ENCODE results near the gene GALNT10.

Gene GALNT10

DNA sequence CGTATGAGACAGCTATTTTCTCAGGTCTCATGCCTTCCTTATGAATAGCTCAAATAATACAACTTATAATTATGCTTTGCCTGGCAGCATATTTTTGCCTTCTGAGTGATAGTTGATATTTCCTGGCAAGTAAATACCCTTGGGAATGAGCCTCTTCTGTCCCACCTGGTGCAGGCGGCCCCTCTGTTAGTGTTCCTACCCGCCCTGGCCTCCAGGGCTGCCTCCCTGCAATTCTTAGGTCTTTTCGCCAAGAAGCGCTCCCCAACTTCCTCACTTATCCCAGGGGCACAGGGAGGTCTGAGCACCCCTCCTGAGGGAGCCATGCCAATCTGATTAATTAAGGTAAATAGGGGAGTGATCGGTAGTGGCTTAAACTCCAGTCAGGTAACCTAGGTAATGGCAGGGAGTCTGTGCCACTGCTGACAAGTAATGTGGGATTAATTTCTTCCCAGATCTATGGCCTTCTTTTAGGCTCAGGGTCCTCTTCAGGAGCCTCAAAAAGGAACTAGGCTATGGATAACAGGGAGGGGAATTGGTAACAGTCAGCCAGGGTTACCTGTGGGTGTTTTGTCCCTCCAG is 81.5 kb downstream of the GALNT10 start:
- H3K9me3 ChIP-seq: no peaks in the 10 kb centered on the region
- TF ChIP-seq, protein P1, sequence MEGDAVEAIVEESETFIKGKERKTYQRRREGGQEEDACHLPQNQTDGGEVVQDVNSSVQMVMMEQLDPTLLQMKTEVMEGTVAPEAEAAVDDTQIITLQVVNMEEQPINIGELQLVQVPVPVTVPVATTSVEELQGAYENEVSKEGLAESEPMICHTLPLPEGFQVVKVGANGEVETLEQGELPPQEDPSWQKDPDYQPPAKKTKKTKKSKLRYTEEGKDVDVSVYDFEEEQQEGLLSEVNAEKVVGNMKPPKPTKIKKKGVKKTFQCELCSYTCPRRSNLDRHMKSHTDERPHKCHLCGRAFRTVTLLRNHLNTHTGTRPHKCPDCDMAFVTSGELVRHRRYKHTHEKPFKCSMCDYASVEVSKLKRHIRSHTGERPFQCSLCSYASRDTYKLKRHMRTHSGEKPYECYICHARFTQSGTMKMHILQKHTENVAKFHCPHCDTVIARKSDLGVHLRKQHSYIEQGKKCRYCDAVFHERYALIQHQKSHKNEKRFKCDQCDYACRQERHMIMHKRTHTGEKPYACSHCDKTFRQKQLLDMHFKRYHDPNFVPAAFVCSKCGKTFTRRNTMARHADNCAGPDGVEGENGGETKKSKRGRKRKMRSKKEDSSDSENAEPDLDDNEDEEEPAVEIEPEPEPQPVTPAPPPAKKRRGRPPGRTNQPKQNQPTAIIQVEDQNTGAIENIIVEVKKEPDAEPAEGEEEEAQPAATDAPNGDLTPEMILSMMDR (IDR thresholded peaks at IDR 0.05; ENCODE audit: low read depth, low read length): no peak
- H3K4me1 ChIP-seq: no peaks in the 10 kb centered on the region; the same call in 1 of the 2 replicates
- no peaks in the 10 kb centered on the region for H3K27me3 ChIP-seq
- no peak for DNase-seq
- no peaks in the 10 kb centered on the region for H3K36me3 ChIP-seq
- no peak overlapping the region for H3K4me3 ChIP-seq (ENCODE audit: low read depth, low read length)

DNA sequence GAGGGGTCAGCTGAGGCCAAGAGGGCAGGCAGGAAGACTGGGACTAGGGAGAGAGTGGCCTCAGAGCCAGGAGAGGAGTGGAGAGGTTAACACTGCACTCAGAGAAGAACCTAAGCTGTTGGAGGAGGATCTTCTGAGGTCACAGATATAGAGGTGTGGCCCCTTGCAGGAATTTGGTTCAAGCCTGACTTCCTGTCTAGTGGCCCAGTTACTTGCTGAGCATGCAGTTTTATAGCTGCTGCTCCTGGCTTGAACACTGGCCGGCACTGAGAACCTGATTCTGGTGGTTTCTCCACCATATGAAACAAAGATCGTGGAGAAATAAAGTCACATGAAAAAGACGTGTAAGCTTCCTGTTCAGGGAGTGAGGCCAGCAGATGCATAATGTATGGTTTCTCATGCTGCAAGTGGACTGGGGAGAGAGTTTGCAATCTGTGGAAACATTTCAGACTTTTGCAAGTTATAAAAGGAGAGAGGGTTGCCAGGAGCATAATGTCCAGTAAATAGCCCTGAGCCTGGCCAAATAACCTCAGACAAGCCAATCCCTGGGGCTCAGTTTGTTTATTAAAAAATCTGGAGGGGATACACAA is 82.6 kb downstream of the GALNT10 start:
- no peaks in the 10 kb centered on the region for H3K9me3 ChIP-seq
- TF ChIP-seq, protein P1 (IDR thresholded peaks at IDR 0.05; ENCODE audit: low read depth, low read length): no peak
- H3K4me1 ChIP-seq: no peaks in the 10 kb centered on the region; the same call in 1 of the 2 replicates

DNA sequence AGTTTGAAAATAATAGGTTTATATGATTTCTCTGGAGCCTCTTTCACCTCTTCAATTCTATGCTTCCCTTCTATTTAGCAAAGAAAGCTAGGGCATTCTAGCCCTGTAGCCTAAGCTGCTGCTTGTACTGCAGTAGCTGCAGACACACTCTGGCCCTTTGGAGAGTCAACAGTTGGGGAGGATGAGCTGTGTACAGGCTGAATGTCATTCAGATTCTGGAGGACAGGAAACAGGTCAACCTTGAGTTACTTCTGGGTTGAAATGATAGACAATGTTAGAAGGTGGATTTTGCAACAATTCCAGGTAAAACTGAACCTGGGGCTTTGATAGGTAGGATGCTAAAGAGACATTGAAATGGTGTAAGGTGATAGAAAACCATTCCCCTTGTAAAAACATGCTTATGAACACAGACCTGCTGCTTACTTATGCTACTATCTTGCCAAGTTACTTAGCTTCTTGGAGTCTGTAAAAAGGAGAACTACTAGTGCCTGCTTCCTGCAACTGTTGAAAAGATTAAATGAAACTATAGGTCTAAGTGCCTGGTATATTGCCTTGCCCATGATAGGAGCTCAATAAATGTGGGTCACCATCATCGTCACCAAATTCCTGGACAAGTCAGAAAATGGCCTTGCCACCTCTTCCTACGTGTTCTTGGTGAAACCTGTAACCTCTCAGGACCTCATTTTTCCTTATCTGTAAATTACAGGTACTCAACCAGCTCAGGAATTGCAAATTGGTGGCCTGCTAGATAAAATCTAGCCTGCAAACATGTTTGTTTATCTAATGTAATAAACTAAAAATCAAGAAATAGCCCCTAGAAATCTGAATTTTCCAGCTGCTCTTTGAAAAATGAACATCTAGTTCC is 83.7 kb downstream of the GALNT10 start:
- TF ChIP-seq, protein P1 (IDR thresholded peaks at IDR 0.05; ENCODE audit: low read depth, low read length): no peak
- no peaks in the 10 kb centered on the region for H3K9me3 ChIP-seq
- H3K36me3 ChIP-seq: no peaks in the 10 kb centered on the region
- no peak overlapping the region for H3K4me3 ChIP-seq (ENCODE audit: low read depth, low read length)
- no peaks in the 10 kb centered on the region; the same call in 1 of the 2 replicates for H3K4me1 ChIP-seq
- H3K27me3 ChIP-seq: no peaks in the 10 kb centered on the region
- DNase-seq: no peak

More for the DNA sequence above, 82.6 kb downstream of the GALNT10 start:
- H3K4me3 ChIP-seq (ENCODE audit: low read depth, low read length): no peak overlapping the region
- H3K36me3 ChIP-seq: no peaks in the 10 kb centered on the region
- DNase-seq: no peak
- no peaks in the 10 kb centered on the region for H3K27me3 ChIP-seq

DNA sequence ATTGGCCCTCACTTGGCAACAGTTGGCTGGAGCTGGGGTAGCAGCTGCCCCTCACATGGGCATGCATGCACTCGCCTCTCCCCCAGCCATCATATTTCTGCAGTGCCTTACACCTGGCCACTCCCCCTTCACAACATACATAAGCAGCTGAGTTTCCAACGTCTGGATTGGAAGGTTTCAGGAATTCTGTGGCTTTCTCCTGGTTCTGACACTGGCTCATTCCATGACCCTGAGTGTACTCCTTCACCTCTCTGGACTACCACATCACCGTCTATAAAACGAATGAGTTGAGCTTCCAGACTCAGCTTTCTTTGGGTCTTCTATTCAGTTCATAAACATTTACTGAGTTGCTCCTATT is 84.3 kb downstream of the GALNT10 start:
- no peak for DNase-seq
- Histone ChIP-seq H3K36me3 (no peaks in the 10 kb centered on the region), H3K4me1 (no peaks in the 10 kb centered on the region; the same call in 1 of the 2 replicates), H3K9me3 (no peaks in the 10 kb centered on the region), H3K27me3 (no peaks in the 10 kb centered on the region), H3K4me3 (ENCODE audit: low read depth, low read length) (no peak overlapping the region)
- TF ChIP-seq, protein P1 (IDR thresholded peaks at IDR 0.05; ENCODE audit: low read depth, low read length): no peak

DNA sequence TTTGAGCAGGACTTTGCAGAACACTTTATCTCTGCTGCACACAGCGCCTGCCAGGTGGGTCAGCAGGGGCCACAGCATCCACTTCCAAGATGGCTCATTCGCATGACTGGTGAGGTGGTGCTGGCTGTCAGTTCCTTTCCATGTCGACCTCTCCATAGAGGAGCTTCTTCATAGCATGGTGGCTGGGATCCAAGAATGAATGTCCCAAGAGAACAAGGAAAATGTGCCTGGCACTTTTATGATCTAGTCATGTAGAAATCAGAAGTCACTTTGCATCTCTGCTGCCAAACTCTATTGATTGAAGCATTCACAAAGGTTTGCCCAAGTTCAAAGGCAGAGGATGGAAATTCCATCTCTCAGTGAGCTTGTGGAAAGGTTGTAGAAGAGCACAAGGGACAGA is 85.0 kb downstream of the GALNT10 start:
- H3K36me3 ChIP-seq: no peaks in the 10 kb centered on the region

More for the DNA sequence above, 85.0 kb downstream of the GALNT10 start:
- Histone ChIP-seq H3K4me1 (no peaks in the 10 kb centered on the region; the same call in 1 of the 2 replicates), H3K9me3 (no peaks in the 10 kb centered on the region), H3K27me3 (no peaks in the 10 kb centered on the region), H3K4me3 (ENCODE audit: low read depth, low read length) (no peak overlapping the region)
- no peak for DNase-seq
- TF ChIP-seq, protein P1 (IDR thresholded peaks at IDR 0.05; ENCODE audit: low read depth, low read length): no peak

Data from BE2C (cell line).